ENCODE measurements around the gene BAIAP2.

DNA sequence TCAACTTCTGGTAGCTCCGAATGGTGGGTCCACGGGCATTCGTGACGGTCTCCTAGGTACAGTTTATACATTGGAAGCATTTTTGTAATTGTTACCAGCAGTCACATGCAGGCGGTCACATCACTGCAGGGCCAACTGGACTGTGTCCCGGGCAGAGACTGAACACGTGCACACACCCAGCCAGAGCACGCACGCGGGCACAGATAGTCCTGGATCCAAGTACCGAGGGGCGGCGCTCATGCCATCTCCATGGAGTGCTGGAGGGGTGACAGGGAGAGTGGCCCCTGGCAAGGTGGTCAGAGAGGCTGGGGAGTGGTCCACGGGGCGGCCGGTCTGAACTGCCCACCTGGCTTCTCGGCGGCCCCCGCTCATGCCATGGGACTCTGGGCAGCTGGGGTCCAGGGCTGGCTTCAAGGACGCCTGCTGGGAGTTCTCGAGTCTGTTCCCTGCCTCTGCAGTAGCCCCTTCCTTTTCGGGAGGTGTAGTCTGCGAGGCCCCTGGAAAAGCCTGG, 34.2 kb downstream of the BAIAP2 start:
- TF ChIP-seq PPARA (CRISPR knock-in tag; IDR thresholded peaks at IDR 0.05; ENCODE audit: borderline replicate concordance): no peak
- TF ChIP-seq, protein P1, sequence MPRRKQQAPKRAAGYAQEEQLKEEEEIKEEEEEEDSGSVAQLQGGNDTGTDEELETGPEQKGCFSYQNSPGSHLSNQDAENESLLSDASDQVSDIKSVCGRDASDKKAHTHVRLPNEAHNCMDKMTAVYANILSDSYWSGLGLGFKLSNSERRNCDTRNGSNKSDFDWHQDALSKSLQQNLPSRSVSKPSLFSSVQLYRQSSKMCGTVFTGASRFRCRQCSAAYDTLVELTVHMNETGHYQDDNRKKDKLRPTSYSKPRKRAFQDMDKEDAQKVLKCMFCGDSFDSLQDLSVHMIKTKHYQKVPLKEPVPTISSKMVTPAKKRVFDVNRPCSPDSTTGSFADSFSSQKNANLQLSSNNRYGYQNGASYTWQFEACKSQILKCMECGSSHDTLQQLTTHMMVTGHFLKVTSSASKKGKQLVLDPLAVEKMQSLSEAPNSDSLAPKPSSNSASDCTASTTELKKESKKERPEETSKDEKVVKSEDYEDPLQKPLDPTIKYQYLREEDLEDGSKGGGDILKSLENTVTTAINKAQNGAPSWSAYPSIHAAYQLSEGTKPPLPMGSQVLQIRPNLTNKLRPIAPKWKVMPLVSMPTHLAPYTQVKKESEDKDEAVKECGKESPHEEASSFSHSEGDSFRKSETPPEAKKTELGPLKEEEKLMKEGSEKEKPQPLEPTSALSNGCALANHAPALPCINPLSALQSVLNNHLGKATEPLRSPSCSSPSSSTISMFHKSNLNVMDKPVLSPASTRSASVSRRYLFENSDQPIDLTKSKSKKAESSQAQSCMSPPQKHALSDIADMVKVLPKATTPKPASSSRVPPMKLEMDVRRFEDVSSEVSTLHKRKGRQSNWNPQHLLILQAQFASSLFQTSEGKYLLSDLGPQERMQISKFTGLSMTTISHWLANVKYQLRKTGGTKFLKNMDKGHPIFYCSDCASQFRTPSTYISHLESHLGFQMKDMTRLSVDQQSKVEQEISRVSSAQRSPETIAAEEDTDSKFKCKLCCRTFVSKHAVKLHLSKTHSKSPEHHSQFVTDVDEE (CRISPR knock-in tag; IDR thresholded peaks at IDR 0.05): no peak
- TF ChIP-seq ZC3H10 (CRISPR knock-in tag; IDR thresholded peaks at IDR 0.05): no peak
- TF ChIP-seq ZNF565 (CRISPR knock-in tag; conservative IDR thresholded peaks at IDR 0.05; ENCODE audit: low read depth): no peak
- no peak for TF ChIP-seq BACH2 (CRISPR knock-in tag; IDR thresholded peaks at IDR 0.05; ENCODE audit: borderline replicate concordance)
- no peak for TF ChIP-seq CSDC2 (CRISPR knock-in tag; IDR thresholded peaks at IDR 0.05)
- TF ChIP-seq ZNF8 (CRISPR knock-in tag; IDR thresholded peaks at IDR 0.05): no peak
- TF ChIP-seq ARNTL (CRISPR knock-in tag; IDR thresholded peaks at IDR 0.05; ENCODE audit: borderline replicate concordance, low read depth): no peak
- TF ChIP-seq TOX (CRISPR knock-in tag; IDR thresholded peaks at IDR 0.05; ENCODE audit: borderline replicate concordance): no peak
- TF ChIP-seq, protein P2, sequence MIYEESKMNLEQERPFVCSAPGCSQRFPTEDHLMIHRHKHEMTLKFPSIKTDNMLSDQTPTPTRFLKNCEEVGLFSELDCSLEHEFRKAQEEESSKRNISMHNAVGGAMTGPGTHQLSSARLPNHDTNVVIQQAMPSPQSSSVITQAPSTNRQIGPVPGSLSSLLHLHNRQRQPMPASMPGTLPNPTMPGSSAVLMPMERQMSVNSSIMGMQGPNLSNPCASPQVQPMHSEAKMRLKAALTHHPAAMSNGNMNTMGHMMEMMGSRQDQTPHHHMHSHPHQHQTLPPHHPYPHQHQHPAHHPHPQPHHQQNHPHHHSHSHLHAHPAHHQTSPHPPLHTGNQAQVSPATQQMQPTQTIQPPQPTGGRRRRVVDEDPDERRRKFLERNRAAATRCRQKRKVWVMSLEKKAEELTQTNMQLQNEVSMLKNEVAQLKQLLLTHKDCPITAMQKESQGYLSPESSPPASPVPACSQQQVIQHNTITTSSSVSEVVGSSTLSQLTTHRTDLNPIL (CRISPR knock-in tag; IDR thresholded peaks at IDR 0.05; ENCODE audit: low read depth): no peak
- TF ChIP-seq GLIS3 (CRISPR knock-in tag; IDR thresholded peaks at IDR 0.05): no peak
- no peak for TF ChIP-seq TCF4 (CRISPR knock-in tag; IDR thresholded peaks at IDR 0.05; ENCODE audit: borderline replicate concordance)
- no peak for TF ChIP-seq ZFP30 (CRISPR knock-in tag; IDR thresholded peaks at IDR 0.05)
